ENCODE data around the gene THSD7B. TPM values are rescaled to one million over a fixed set of nuclear protein-coding genes. Genes with fewer than 3 reads are reported as not detected.

THSD7B gene
- total RNA-seq, 1 experiment from 2014 or later = 6.9 TPM

DNA sequence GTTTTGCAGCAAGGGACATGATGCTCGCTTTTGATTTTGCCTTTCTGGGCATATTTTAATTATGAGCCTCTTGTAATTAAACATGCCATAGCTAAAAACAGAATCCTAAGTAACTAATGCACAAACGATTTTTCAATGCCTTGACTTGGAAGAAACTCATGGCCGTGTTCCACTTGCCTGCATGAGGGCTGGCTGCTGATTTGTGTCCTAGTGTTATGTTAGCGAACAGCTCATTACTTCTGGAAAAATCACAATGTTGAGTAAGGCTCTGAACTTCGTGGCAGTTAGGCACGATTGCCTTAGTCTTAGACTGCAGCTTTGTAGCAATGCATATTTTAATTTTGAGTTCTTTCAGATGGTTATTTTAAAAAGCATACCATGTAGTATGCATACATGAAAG is 4.5 kb downstream of the THSD7B start:
- no peak for DNase-seq
- Histone ChIP-seq H3K36me3 (ENCODE audit: control insufficient read depth, insufficient read depth, low read length) (no peaks in the 10 kb centered on the region), H3K4me3 (ENCODE audit: low read depth, low read length) (no peak overlapping the region), H3K27me3 (replicated peaks; ENCODE audit: control insufficient read depth, insufficient read depth, low read length) (no peaks in the 10 kb centered on the region), H3K9me3 (no peaks in the 10 kb centered on the region), H3K4me1 (no peaks in the 10 kb centered on the region)
- Mint-ChIP-seq H3K27ac (ENCODE audit: unreplicated experiment) (no peak overlapping the region), H3K4me3 (ENCODE audit: unreplicated experiment) (no peak overlapping the region), H3K36me3 (ENCODE audit: insufficient read depth, unreplicated experiment) (no peaks in the 10 kb centered on the region), H3K9me3 (ENCODE audit: unreplicated experiment) (no peaks in the 10 kb centered on the region), H3K4me1 (ENCODE audit: low read depth, unreplicated experiment) (no peaks in the 10 kb centered on the region), H3K27me3 (ENCODE audit: insufficient read depth, unreplicated experiment) (no peaks in the 10 kb centered on the region)
- intact Hi-C loops (cut with micrococcal nuclease; ENCODE audit: unreplicated experiment) = no loop called here
- no TSS peak for BruUV-seq (replicated peaks)
- TF ChIP-seq, protein P1, sequence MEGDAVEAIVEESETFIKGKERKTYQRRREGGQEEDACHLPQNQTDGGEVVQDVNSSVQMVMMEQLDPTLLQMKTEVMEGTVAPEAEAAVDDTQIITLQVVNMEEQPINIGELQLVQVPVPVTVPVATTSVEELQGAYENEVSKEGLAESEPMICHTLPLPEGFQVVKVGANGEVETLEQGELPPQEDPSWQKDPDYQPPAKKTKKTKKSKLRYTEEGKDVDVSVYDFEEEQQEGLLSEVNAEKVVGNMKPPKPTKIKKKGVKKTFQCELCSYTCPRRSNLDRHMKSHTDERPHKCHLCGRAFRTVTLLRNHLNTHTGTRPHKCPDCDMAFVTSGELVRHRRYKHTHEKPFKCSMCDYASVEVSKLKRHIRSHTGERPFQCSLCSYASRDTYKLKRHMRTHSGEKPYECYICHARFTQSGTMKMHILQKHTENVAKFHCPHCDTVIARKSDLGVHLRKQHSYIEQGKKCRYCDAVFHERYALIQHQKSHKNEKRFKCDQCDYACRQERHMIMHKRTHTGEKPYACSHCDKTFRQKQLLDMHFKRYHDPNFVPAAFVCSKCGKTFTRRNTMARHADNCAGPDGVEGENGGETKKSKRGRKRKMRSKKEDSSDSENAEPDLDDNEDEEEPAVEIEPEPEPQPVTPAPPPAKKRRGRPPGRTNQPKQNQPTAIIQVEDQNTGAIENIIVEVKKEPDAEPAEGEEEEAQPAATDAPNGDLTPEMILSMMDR (IDR thresholded peaks at IDR 0.05; ENCODE audit: insufficient read depth in 1 of 2, low read depth in 1 of 2, low read length in 1 of 2, severe bottlenecking in 1 of 2, unreplicated experiment in 1 of 2) = no peak
- CTCF ChIA-PET = no interaction called here
- POLR2A ChIA-PET = no interaction called here

DNA sequence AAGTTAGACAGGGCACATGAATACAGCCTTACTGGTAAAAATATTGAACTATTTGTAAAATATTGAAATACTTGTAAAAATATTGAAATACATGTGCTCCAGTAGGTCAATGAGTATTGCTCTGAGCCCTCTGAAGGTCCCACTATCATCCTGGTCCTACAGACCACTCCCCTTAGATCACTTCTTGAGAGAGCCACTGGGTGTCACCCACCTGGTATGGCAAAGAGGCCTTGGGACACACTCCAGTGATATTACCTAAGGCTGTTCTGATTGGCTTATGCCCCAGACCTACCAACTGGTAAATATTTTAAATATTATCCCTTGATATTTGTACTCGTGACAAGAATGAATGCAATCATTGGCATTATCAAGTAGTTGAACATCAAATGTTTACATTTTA is 5.0 kb downstream of the THSD7B start:
- CTCF ChIA-PET = no interaction called here
- no peaks in the 10 kb centered on the region for H3K27me3 Mint-ChIP-seq (ENCODE audit: insufficient read depth, unreplicated experiment)
- intact Hi-C loops (cut with micrococcal nuclease; ENCODE audit: unreplicated experiment) = no loop called here

GRCh38 chr2:136777391-136777790 is 12.0 kb downstream of the THSD7B start:
- Histone ChIP-seq H3K27me3 (replicated peaks; ENCODE audit: control insufficient read depth, insufficient read depth, low read length) (no peaks in the 10 kb centered on the region), H3K36me3 (ENCODE audit: control insufficient read depth, insufficient read depth, low read length) (no peaks in the 10 kb centered on the region), H3K9me3 (no peaks in the 10 kb centered on the region), H3K4me3 (ENCODE audit: low read depth, low read length) (no peak overlapping the region), H3K4me1 (no peaks in the 10 kb centered on the region)
- no TSS peak for BruUV-seq (replicated peaks)
- no peaks in the 10 kb centered on the region for H3K9me3 Mint-ChIP-seq (ENCODE audit: unreplicated experiment)
- H3K4me3 Mint-ChIP-seq (ENCODE audit: unreplicated experiment) = no peak overlapping the region
- no peak for DNase-seq
- TF ChIP-seq, protein P1 (IDR thresholded peaks at IDR 0.05; ENCODE audit: insufficient read depth in 1 of 2, low read depth in 1 of 2, low read length in 1 of 2, severe bottlenecking in 1 of 2, unreplicated experiment in 1 of 2) = no peak
- ChIA-PET POLR2A (no interaction called here), CTCF (no interaction called here)
- intact Hi-C loops (cut with micrococcal nuclease; ENCODE audit: unreplicated experiment) = no loop called here
- H3K4me1 Mint-ChIP-seq (ENCODE audit: low read depth, unreplicated experiment) = no peaks in the 10 kb centered on the region
- H3K27me3 Mint-ChIP-seq (ENCODE audit: insufficient read depth, unreplicated experiment) = no peaks in the 10 kb centered on the region
- H3K36me3 Mint-ChIP-seq (ENCODE audit: insufficient read depth, unreplicated experiment) = no peaks in the 10 kb centered on the region
- H3K27ac Mint-ChIP-seq (ENCODE audit: unreplicated experiment) = no peak overlapping the region

More for the DNA sequence above, 5.0 kb downstream of the THSD7B start:
- no peak for DNase-seq
- Histone ChIP-seq H3K4me1 (no peaks in the 10 kb centered on the region), H3K27me3 (replicated peaks; ENCODE audit: control insufficient read depth, insufficient read depth, low read length) (no peaks in the 10 kb centered on the region), H3K4me3 (ENCODE audit: low read depth, low read length) (no peak overlapping the region), H3K9me3 (no peaks in the 10 kb centered on the region), H3K36me3 (ENCODE audit: control insufficient read depth, insufficient read depth, low read length) (no peaks in the 10 kb centered on the region)
- H3K9me3 Mint-ChIP-seq (ENCODE audit: unreplicated experiment) = no peaks in the 10 kb centered on the region
- POLR2A ChIA-PET = no interaction called here
- H3K4me3 Mint-ChIP-seq (ENCODE audit: unreplicated experiment) = no peak overlapping the region
- BruUV-seq (replicated peaks) = no TSS peak
- no peak overlapping the region for H3K27ac Mint-ChIP-seq (ENCODE audit: unreplicated experiment)
- no peaks in the 10 kb centered on the region for H3K4me1 Mint-ChIP-seq (ENCODE audit: low read depth, unreplicated experiment)
- H3K36me3 Mint-ChIP-seq (ENCODE audit: insufficient read depth, unreplicated experiment) = no peaks in the 10 kb centered on the region
- TF ChIP-seq, protein P1 (IDR thresholded peaks at IDR 0.05; ENCODE audit: insufficient read depth in 1 of 2, low read depth in 1 of 2, low read length in 1 of 2, severe bottlenecking in 1 of 2, unreplicated experiment in 1 of 2) = no peak

Measured in Caco-2 (cell line).